Thymus (tissue), 11 donors: ENCODE data around the gene GOLGA6C. TPM values are rescaled to one million over a fixed set of nuclear protein-coding genes. Genes with fewer than 3 reads are reported as not detected.
"Not testable (repeated sequence)": the region's sequence is repeated elsewhere in the genome, so short reads cannot be mapped to it uniquely, and the experiment has no call there.

Source experiments
- DNase-seq, 9 donors: peaks; one replicate each; pipeline ENCODE4 v3.0.0-alpha.2; 2013; ENCODE audit warnings: low spot score in 9 of 9, low read depth in 6 of 9, missing footprints in 1 of 9
- H3K27ac ChIP-seq, 2 donors: one replicate each; pipeline ENCODE4 v1.5.1; 2013; ENCODE audit warnings: control low read depth in 1 of 2, low read depth in 1 of 2, low read length in 1 of 2, mild to moderate bottlenecking in 1 of 2, moderate library complexity in 1 of 2
- H3K27me3 ChIP-seq, 2 donors: one replicate each; pipeline ENCODE4 v1.5.1; 2013; ENCODE audit warnings: low read length in 1 of 2; ENCODE audit not compliant: control insufficient read depth in 2 of 2, insufficient read depth in 1 of 2
- H3K36me3 ChIP-seq, 2 donors: one replicate each; pipeline ENCODE4 v1.5.1; 2013; ENCODE audit warnings: low read length in 1 of 2, mild to moderate bottlenecking in 1 of 2, moderate library complexity in 1 of 2; ENCODE audit not compliant: control insufficient read depth in 2 of 2, insufficient read depth in 2 of 2
- H3K4me1 ChIP-seq, 2 donors: one replicate each; pipeline ENCODE4 v1.5.1; 2013; ENCODE audit warnings: low read length in 2 of 2; ENCODE audit not compliant: control insufficient read depth in 2 of 2, insufficient read depth in 2 of 2
- H3K4me3 ChIP-seq, 2 donors: one replicate each; pipeline ENCODE4 v1.5.1; 2013; ENCODE audit warnings: low read length in 2 of 2, control low read depth in 1 of 2, mild to moderate bottlenecking in 1 of 2
- H3K9me3 ChIP-seq, 2 donors: one replicate each; pipeline ENCODE4 v1.5.1; 2013; ENCODE audit warnings: low read length in 1 of 2, mild to moderate bottlenecking in 1 of 2; ENCODE audit not compliant: control insufficient read depth in 2 of 2, insufficient read depth in 1 of 2
- WGBS: extraction: QIAGEN DNeasy Blood & Tissue Kit; methylation state at CpG from one replicate; pipeline ENCODE4 v1.1.7; 2013; 5-methylcytosine and 5-hydroxymethylcytosine counted together
- polyA plus RNA-seq: library from polyadenylated mRNA; stranded (reverse); fragments of 200-250 nt; gene quantifications from one replicate; pipeline ENCODE4 v1.2.3, GENCODE V29; 2013
- total RNA-seq: library from RNA; stranded (reverse); fragments of 120-200 nt; gene quantifications from one replicate; pipeline ENCODE4 v1.2.4, GENCODE V29; 2013
- donor health status: healthy.

GOLGA6C gene
- total and polyA plus RNA-seq, 2 donors = 0.05 TPM

GRCh38 chr15:75274509-75275107, 16.5 kb downstream of the GOLGA6C start:
- WGBS = 84% methylated on average over 5 of the region's 5 CpGs
- not testable (repeated sequence) for H3K36me3 ChIP-seq, H3K9me3 ChIP-seq, H3K4me3 ChIP-seq, H3K4me1 ChIP-seq, H3K27ac ChIP-seq, H3K27me3 ChIP-seq
- peak in 1 of 9 donors; percentile 14 for DNase-seq

GRCh38 chr15:75275617-75276016, 17.5 kb downstream of the GOLGA6C start:
- H3K27ac ChIP-seq, H3K27me3 ChIP-seq, DNase-seq, H3K4me3 ChIP-seq, H3K4me1 ChIP-seq, H3K36me3 ChIP-seq, H3K9me3 ChIP-seq: not testable (repeated sequence)
- WGBS = 82% methylated on average over 3 of the region's 3 CpGs

GRCh38 chr15:75278497-75278896, 20.4 kb downstream of the GOLGA6C start:
- H3K9me3 ChIP-seq, H3K27me3 ChIP-seq, H3K27ac ChIP-seq, H3K4me3 ChIP-seq, H3K4me1 ChIP-seq, H3K36me3 ChIP-seq, DNase-seq: not testable (repeated sequence)
- WGBS = 0% methylated on average over 1 of the region's 1 CpG

- no CpG with 5 or more reads among the region's 7 CpGs for WGBS
- not testable (repeated sequence) for H3K4me1 ChIP-seq, H3K4me3 ChIP-seq, H3K27me3 ChIP-seq, H3K27ac ChIP-seq, H3K36me3 ChIP-seq, DNase-seq, H3K9me3 ChIP-seq
These were observed 24.4 kb downstream of the GOLGA6C start, which contains the start of gene GOLGA6D for GRCh38 chr15:75282572-75282971. GOLGA6D (plus strand) TSS chr15:75282835; CDS start chr15:75282876, 41 bp downstream.

- H3K36me3 ChIP-seq, H3K27me3 ChIP-seq, DNase-seq, H3K27ac ChIP-seq, H3K4me3 ChIP-seq, H3K4me1 ChIP-seq, H3K9me3 ChIP-seq: not testable (repeated sequence)
- WGBS = no CpG with 5 or more reads among the region's 3 CpGs
These were observed 26.0 kb downstream of the GOLGA6C start for GRCh38 chr15:75284152-75284551.

GRCh38 chr15:75293660-75294059, 35.5 kb downstream of the GOLGA6C start:
- H3K27me3 ChIP-seq, H3K9me3 ChIP-seq, H3K4me1 ChIP-seq, DNase-seq, H3K4me3 ChIP-seq, H3K27ac ChIP-seq, H3K36me3 ChIP-seq: not testable (repeated sequence)
- 82% methylated on average over 6 of the region's 18 CpGs for WGBS

- not testable (repeated sequence) for H3K27ac ChIP-seq, H3K4me3 ChIP-seq, H3K36me3 ChIP-seq, DNase-seq, H3K9me3 ChIP-seq, H3K27me3 ChIP-seq, H3K4me1 ChIP-seq
- 76% methylated on average over 7 of the region's 13 CpGs for WGBS
These were observed 40.6 kb downstream of the GOLGA6C start for GRCh38 chr15:75298541-75299310.

- H3K27me3 ChIP-seq, H3K4me1 ChIP-seq, DNase-seq, H3K4me3 ChIP-seq, H3K27ac ChIP-seq, H3K36me3 ChIP-seq, H3K9me3 ChIP-seq: not testable (repeated sequence)
- WGBS = 25% methylated on average over 6 of the region's 6 CpGs
These were observed 41.2 kb downstream of the GOLGA6C start for GRCh38 chr15:75299311-75299688.

GRCh38 chr15:75300026-75300425, 41.9 kb downstream of the GOLGA6C start:
- not testable (repeated sequence) for H3K4me3 ChIP-seq, H3K36me3 ChIP-seq, DNase-seq, H3K27ac ChIP-seq, H3K4me1 ChIP-seq, H3K9me3 ChIP-seq, H3K27me3 ChIP-seq
- 75% methylated on average over 5 of the region's 6 CpGs for WGBS
